Neutrophil (primary cell): ENCODE results near the gene HIPK2.

Source experiments
- H3K27ac ChIP-seq: fragments of 200-600 bp; sonication (generic); 2 replicates; pipeline ENCODE4 v1.5.1; 2016; ENCODE audit warnings: mild to moderate bottlenecking, moderate library complexity
- H3K27me3 ChIP-seq: fragments of 200-600 bp; sonication (generic); 2 replicates; pipeline ENCODE4 v1.6.0; 2016; ENCODE audit warnings: mild to moderate bottlenecking
- H3K36me3 ChIP-seq: fragments of 200-600 bp; sonication (generic); 2 replicates; pipeline ENCODE4 v1.5.1; 2017
- H3K4me1 ChIP-seq, 2 experiments: fragments of 200-600 bp in 1 of 2; sonication (generic) in 1 of 2; 1 replicate in 1 of 2; 2 replicates in 1 of 2; pipeline versions ENCODE4 v1.5.1 to v1.6.1; 2013 to 2016; ENCODE audit warnings: low read depth in 1 of 2, low read length in 1 of 2, mild to moderate bottlenecking in 1 of 2, moderate library complexity in 1 of 2; ENCODE audit not compliant: control insufficient read depth in 1 of 2, insufficient read depth in 1 of 2
- H3K4me3 ChIP-seq, 2 experiments: fragments of 200-600 bp in 1 of 2; sonication (generic) in 1 of 2; 1 replicate in 1 of 2; 2 replicates in 1 of 2; pipeline ENCODE4 v1.5.1; 2013 to 2016; ENCODE audit warnings: low read depth in 1 of 2, low read length in 1 of 2, mild to moderate bottlenecking in 1 of 2, moderate library complexity in 1 of 2
- H3K9me3 ChIP-seq: fragments of 200-600 bp; sonication (generic); 2 replicates; pipeline ENCODE4 v1.5.1; 2016
- CTCF ChIP-seq: fragments of 200-600 bp; sonication (generic); IDR thresholded peaks from 2 replicates; pipeline ENCODE4 v1.5.1; 2016; ENCODE audit warnings: antibody characterized with exemption

The HIPK2 gene

GRCh38 chr7:139744768-139745677 lies 32.8 kb downstream of the HIPK2 start:
- no peak for TF ChIP-seq CTCF
- H3K4me3 ChIP-seq, result peak overlapping the region; percentile 15 to 24
- H3K4me1 ChIP-seq, result peaks cover 62 to 80% of the 10 kb centered on the region in 2 experiments

DNA sequence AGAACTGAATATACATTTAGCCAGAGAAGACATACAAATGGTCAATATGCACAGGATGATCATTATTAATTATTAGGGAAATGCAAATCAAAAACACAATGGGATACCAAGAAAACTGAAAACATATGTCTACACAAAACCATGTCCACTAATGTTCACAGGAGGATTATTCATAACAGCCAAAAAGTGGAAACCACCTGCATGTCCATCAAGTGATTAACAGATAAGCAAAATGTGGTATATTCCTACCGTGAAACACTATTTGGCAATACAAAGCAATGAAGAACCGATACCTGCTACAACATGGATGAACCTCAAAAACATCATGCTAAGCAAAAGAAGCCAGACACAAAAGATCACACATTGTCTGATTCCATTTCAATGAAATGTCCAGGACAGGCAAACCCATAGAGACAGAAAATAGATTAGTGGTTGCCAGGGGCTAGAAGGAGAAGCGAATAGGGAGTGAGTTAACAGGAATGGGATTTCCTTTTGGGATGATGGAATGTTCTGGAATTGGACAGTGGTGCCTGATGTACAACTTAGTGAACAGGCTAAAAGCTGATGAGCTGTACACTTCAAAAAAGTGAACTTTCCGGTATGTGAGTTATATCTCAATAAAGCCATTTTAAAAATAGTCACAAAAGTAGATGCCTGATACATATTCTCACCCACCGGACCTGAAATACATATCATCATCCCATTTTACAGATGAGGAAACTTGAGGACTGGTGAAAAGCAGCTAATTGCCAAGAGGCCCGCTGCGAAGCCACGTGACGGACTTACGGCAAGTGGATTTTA lies 33.6 kb downstream of the HIPK2 start:
- no peaks in the 10 kb centered on the region for H3K9me3 ChIP-seq
- peak overlapping the region; percentile 26 for H3K27ac ChIP-seq
- H3K4me1 ChIP-seq, result peaks cover 65 to 78% of the 10 kb centered on the region in 2 experiments
- H3K4me3 ChIP-seq, result no peak overlapping the region
- H3K27me3 ChIP-seq, result no peaks in the 10 kb centered on the region
- H3K36me3 ChIP-seq, result no peaks in the 10 kb centered on the region
- no peak for TF ChIP-seq CTCF

More at GRCh38 chr7:139744768-139745677, 32.8 kb downstream of the HIPK2 start:
- H3K36me3 ChIP-seq, result no peaks in the 10 kb centered on the region
- H3K27me3 ChIP-seq, result no peaks in the 10 kb centered on the region
- peak overlapping the region; percentile 72 for H3K27ac ChIP-seq
- no peaks in the 10 kb centered on the region for H3K9me3 ChIP-seq

DNA sequence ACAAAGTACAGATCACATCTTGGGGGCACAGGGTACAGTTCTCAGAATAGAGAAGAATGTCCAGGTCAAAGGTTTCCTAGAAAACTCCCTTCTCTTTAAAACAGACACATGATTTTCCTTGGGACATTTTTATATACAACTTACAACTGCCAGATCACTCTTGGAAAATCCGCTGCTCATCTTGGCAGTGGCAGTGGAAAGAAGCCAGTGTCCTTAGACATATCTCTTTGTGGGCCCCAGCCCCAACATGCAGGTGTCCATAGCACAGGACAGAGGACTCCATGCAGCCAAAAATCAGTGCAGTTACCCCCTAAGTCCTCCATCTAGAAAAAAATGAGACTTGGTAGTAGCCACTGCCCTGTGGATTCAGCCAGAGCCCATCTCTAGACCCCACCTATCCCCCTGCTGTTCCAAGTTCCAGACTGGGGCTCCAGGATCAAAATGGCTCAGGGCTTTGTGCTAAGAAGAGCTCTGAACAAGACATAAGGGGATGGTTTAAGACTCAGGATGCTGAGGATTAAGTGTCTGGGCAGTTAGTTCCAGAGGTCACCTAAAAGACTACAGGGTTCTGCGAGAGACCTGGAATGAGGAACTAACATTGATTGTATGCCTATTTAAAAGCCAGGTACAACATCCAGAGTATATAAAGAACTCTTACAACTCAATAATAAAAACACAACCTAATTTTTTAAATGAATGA lies 34.4 kb downstream of the HIPK2 start:
- Histone ChIP-seq H3K27ac (peak overlapping the region; percentile 30), H3K4me1 (peaks cover 64 to 78% of the 10 kb centered on the region in 2 experiments), H3K4me3 (no peak overlapping the region), H3K27me3 (no peaks in the 10 kb centered on the region), H3K36me3 (no peaks in the 10 kb centered on the region), H3K9me3 (no peaks in the 10 kb centered on the region)
- TF ChIP-seq CTCF, result no peak

- no peak for TF ChIP-seq CTCF
- Histone ChIP-seq H3K27me3 (no peaks in the 10 kb centered on the region), H3K36me3 (no peaks in the 10 kb centered on the region), H3K4me1 (peaks cover 69 to 78% of the 10 kb centered on the region in 2 experiments), H3K9me3 (no peaks in the 10 kb centered on the region), H3K4me3 (no peak overlapping the region), H3K27ac (no peak overlapping the region)
Measured at GRCh38 chr7:139741789-139742344, 35.9 kb downstream of the HIPK2 start.

GRCh38 chr7:139741239-139741638 lies 36.6 kb downstream of the HIPK2 start:
- TF ChIP-seq CTCF, result no peak
- H3K4me1 ChIP-seq, result peaks cover 70 to 78% of the 10 kb centered on the region in 2 experiments
- H3K4me3 ChIP-seq, result no peak overlapping the region
- no peaks in the 10 kb centered on the region for H3K27me3 ChIP-seq
- no peaks in the 10 kb centered on the region for H3K36me3 ChIP-seq
- no peaks in the 10 kb centered on the region for H3K9me3 ChIP-seq
- H3K27ac ChIP-seq, result no peak overlapping the region
